AG08396 (cell line): ENCODE results near the gene ETV6.

Source experiments
- DNase-seq: peaks from one replicate; pipeline ENCODE4 v3.0.0; 2012; ENCODE audit warnings: low spot score, mixed read lengths

Gene ETV6

DNA sequence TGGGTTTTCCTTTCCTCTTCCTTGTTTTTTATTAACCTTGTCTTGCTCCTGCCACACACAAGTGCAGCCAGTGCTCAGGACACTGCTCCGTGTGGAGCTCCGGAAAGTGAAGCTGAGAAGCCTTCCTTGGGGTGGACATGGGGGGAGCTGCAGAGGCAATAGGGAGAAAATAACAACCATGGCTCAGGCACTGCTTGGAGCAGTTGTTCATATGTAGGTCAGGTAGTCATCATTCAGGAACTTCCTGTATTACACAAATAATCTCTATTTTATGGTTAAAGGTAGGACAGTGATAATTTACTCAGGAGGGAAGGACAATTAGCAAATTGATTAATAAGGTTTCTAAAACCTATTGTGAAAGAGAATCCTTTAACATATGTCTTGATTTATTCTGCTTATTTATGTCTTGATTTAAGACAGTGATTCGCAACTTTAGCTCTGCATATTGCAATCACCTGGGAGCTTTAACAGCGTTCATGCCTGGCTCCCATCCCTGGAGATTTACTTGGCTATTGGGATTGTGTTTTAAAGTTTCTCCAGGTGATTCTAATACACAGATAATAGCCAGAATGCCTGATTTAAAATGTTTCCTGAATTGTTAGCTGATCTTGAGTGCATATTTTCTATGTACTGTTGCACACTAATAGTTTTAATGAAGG lies 92.1 kb downstream of the ETV6 start:
- DNase-seq = no peak

- DNase-seq = no peak
Observed at GRCh38 chr12:11743423-11744409, 94.2 kb downstream of the ETV6 start.

DNA sequence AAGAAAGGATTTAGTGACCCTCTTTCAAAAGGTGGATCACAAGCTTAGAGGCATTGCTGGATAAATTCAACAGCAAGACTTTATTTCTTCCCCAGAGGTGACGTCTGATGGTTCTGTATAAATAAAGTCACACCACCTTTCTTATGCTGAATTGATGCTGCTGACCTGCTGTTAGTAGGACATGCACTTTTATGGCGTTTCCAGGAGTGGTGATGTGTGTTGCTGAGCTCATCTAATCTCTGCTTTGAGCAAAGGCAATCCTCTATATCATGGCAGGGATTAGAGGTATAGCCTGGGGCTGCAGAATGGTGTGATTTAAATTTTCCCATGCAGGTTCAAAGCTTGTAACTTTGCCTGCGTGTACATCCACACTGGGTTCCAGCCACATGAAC lies 94.9 kb downstream of the ETV6 start:
- DNase-seq = no peak

- DNase-seq = no peak
Observed at GRCh38 chr12:11745113-11745512, 95.6 kb downstream of the ETV6 start.

- no peak for DNase-seq
Observed at GRCh38 chr12:11746024-11746771, 96.7 kb downstream of the ETV6 start.

GRCh38 chr12:11746940-11747716 lies 97.7 kb downstream of the ETV6 start:
- DNase-seq = no peak

- no peak for DNase-seq
Observed at GRCh38 chr12:11747969-11748368, 98.5 kb downstream of the ETV6 start.

GRCh38 chr12:11748903-11749302 lies 99.4 kb downstream of the ETV6 start:
- DNase-seq = no peak

DNA sequence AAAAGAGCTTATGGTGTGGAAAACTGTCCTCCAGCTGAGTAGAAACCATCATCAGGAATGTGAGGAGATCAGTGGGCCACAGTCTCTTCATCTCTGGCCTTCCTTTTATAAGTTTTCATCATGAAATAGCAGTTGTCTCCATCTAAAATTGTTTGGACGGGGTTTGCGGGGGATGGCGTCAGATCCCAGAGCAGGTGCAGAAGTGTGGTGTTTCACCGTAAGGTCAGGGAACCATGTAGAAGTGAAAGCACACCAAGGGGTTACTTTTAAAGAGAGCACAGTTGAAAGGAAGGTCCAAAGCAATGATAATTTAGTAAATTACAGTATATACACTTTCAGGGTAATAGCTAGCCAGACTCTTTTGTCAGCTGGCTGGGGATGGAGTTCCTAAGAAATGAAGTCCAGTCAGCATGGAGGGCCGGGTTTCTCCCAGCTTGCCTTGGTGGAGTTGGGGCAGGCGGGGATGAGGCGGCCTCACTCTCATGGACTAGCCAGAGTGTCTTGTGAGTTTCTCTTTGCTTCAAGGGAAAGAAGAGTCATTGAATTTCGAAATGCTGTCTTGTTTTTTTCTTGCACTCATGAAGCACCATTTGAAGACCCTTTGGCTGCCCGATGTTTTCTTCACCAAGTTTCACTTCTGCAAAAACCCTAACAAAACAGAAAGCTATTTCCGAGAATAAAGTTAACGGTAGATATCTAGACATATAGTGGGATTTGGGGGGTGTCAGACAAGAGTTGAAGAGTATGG lies 100.6 kb downstream of the ETV6 start:
- DNase-seq = no peak

GRCh38 chr12:11752403-11753149 lies 103.1 kb downstream of the ETV6 start:
- no peak for DNase-seq

- no peak for DNase-seq
Observed at GRCh38 chr12:11753150-11753499, 103.7 kb downstream of the ETV6 start.

GRCh38 chr12:11753826-11754225 lies 104.4 kb downstream of the ETV6 start:
- DNase-seq = no peak

DNA sequence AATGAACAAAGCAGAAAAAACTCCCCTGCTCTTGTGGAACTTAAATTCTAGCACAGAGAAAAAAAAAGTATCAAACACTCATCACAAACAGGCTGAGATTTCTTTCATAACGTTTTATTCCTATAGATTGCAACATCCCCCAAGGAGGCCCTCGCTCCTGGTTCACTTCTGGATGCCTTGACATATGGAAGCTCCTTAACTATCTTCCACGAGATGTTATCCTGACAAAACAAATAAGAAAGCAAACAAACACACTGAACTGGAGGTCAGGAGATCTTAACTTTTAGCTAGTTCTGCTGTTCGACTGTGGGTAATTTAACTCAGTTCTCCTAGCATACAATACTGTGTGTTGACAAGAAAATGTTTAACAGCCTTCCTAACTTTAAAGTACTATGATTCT lies 104.8 kb downstream of the ETV6 start:
- no peak for DNase-seq

GRCh38 chr12:11755302-11755930 lies 105.9 kb downstream of the ETV6 start:
- no peak for DNase-seq

DNA sequence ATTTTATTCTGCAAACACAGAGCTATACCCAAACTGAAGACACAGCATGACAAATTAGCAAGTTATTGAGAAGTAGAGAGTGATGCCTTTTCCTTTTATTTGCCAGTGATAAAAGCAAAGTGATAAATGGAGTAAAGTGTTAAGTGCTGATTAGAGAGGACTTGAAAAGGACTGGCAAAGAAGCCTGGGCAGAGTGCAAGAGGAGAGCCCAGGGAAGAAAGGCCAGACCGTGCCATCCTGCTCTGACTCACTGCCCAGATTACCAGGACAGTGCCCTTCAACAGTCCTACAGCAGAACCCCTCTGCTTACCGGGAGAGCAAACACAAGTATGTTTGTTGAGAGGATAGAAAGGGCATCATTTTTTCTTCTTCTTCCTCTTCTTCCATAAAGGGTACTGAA lies 106.5 kb downstream of the ETV6 start:
- no peak for DNase-seq

DNA sequence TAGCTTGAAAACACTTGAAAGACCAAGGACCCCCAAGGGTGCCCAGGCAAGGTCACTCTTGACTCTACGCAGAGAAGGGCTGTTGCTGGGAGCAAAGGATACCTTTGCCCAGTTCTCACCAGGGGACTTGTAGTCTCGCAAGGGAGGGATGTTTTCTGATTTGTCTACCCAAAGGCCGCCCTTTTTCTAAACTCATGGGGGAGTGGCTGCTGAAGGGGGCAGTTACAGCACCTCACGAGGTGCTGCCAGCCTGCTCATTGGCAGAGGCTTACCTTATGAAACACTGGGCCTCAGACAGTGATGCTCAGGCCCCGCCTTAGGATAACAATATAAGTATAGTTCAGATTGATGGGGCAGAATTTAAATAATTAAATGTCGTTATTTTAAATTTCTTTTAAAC lies 107.0 kb downstream of the ETV6 start:
- no peak for DNase-seq

- no peak for DNase-seq
Observed at GRCh38 chr12:11757095-11757494, 107.6 kb downstream of the ETV6 start.

GRCh38 chr12:11757531-11757930 lies 108.1 kb downstream of the ETV6 start:
- DNase-seq = no peak

DNA sequence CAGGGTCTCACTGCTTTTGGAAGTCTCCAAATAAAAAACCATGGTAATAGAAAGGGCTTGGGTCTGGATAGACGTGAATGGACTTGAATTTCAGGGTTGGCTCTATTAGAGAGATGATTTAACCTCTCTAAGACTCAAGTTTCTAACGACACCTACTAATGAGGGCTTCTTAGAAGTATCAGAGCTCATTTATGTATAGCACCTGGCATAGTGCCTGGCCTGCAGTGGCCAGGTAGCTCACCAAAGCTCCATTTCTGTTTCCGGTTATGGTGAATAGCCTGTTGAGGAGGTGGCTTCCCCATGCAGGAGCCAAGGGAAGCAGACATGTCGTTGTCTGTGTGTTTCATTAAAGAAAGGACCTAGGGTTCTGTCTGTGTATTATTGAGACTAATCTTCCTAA lies 108.6 kb downstream of the ETV6 start:
- no peak for DNase-seq
